GM21528 (cell line): ENCODE measurements around the gene PYGO2.
A peak's percentile ranks its signal among the peaks of the same experiment; 100 is the strongest.
"Not testable (repeated sequence)": the region's sequence is repeated elsewhere in the genome, so short reads cannot be mapped to it uniquely, and the experiment has no call there.

Experiments
- ATAC-seq: cut with Tn5 transposase; IDR thresholded peaks from one replicate; pipeline ENCODE4 v1.9.1; 2021; ENCODE audit warnings: mild to moderate bottlenecking, moderate library complexity; ENCODE audit not compliant: unreplicated experiment, low FRiP score

The PYGO2 gene

DNA sequence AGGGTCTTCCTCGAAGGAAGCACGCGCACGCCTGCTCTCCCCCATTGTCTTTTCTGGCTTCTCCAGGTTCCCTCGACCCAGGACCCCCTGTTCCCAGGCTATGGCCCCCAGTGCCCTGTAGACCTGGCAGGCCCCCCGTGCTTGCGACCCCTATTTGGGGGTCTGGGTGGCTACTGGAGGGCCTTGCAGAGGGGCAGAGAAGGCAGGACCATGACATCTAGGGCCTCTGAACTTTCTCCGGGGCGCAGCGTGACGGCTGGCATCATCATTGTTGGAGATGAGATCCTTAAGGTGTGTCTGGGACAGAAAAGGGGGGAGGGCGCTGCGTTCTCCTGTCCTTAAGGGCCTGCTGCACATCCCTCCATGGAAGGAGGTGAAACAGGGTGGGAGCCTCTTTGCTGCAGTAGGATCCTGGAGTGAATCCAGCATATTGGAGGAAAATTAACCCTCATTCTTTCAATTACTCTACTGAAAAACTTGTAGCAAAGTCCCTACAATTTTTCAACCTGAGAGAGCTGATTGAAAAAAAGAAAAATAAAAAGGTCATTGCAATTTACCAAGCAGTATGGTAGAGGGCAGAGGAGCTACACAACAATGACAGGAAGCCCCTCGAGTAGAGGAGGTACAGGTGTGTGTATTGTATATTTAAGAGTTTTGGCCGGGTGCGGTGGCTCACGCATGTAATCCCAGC, 22.3 kb upstream of the PYGO2 start:
- no peak for ATAC-seq

GRCh38 chr1:154982897-154983648, 21.5 kb upstream of the PYGO2 start, which contains the start of gene FLAD1:
TSS of gene FLAD1 (plus strand) at chr1:154983344. CDS start at chr1:154983695, 351 bp downstream.
- ATAC-seq, result peak; percentile 93

DNA sequence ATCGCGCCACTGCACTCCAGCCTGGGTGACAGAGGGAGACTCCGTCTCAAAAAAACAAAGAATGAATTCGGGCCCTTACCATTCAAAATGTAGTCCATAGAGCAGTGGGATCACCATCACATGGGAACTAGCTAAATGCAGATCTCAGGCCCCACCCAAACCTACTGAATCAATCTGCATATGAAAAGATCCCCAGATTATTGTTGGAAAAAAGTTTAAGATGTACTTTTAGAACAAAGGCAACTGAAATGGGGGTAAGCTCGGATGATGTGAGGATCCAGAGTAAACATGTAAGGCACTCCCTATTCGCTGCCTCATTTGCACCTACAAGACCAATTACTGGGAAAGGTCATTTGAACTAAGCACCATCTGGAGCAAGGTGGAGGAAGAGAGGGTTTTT, 20.8 kb upstream of the PYGO2 start:
- no peak for ATAC-seq

GRCh38 chr1:154978360-154978759, 16.8 kb upstream of the PYGO2 start:
- ATAC-seq, result no peak

DNA sequence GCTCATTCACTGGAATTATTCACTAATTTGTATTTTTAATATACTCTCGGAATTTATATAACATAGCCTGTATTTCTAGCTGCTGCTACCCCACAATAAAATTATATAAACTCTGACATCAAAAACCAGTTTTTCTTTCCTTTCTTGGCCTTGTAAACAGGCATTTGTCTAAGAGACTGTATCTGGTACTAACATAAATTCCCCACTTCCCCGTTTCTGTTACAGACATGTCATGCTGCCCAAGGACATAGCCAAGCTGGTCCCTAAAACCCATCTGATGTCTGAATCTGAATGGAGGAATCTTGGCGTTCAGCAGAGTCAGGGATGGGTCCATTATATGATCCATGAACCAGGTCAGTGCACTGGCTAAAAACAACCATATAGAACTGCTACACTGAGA, 16.2 kb upstream of the PYGO2 start:
- ATAC-seq, result not testable (repeated sequence)

DNA sequence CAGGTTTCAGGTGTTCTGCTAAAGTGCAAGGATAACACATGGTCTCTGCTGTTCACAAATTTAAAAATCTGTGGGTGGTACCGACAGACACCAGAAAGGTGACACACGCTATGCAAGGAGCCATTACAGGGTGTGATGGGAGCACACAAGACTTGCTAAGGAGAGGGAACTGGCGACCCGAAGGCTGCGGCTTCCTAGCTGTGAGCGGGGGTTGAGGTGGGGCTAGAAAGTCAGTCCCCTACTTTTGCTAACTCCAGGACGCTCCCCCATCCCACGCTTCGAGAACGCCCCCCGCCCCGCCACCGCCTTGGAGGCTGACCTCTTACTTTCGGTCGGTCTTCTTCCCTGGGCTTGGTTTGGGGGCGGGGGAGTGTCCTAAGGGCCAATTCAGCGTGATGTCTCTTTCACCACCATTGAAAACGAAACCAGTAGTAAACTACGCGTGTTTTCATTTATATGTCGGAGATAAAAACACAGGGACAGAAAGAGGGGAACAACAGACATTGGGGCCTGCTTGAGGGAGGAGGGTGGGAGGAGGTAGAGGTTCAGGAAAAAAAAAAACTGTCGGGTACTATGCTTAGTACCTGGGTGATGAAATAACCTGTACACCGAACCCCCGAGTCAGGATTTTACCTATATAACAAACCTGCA, 14.0 kb upstream of the PYGO2 start:
- ATAC-seq, result no peak

- peak; percentile 48 for ATAC-seq
These were observed 13.3 kb upstream of the PYGO2 start for GRCh38 chr1:154974808-154975408.

DNA sequence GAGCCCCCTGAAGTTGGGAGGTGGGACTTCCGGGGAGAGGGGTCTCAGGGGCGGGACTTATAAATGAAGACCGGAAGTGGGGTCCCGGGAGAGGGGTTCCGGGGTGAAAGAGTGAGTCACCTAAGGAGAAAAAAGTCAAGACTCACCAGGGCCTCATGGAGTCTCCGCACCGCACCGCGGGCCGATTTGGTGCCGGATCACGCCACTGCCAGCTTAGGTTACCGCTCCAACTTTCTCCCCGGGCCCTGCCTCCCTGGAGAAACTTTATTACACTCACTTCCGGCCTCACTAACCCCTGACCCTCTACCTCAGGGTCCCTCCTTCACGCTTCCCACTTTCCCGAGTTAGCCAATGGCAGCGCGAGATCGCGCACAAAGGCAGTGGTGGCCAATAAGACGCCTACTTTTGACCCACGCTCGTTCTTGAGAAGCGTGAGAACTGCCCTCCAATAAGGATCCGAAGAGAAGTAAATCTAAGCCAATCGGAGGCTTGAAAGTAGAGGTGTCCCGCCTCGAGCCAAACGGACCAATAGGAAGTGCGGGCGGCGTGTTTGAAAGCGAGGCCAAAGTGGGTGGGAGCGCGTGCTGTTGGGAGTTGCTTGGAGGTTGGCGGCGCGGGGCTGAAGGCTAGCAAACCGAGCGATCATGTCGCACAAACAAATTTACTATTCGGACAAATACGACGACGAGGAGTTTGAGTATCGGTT, 12.7 kb upstream of the PYGO2 start, which contains the start of gene CKS1B:
Gene CKS1B, plus strand, starts transcription at position 580 of the 706 bp plus-strand sequence. Its CDS starts 65 bp downstream, at position 645.
- peak; percentile 78 for ATAC-seq

- peak; percentile 5 for ATAC-seq
These were observed 11.9 kb upstream of the PYGO2 start for GRCh38 chr1:154973344-154974101.

- ATAC-seq, result no peak
These were observed 11.1 kb upstream of the PYGO2 start for GRCh38 chr1:154972517-154973343.

DNA sequence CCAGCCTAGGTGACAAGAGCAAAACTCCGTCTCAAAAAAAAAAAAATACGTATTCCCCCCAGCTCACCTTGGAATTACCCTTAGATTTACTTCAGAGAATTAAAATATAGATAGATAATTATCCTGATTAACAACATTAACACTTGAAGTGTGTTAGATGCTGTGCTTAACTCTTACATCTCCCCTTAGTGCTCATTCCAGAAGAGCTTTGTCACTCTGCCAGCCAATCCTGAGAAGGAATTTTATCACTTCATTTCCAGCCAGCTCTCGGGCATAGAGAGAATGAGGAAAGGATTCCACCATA, 10.6 kb upstream of the PYGO2 start:
- ATAC-seq, result no peak

- ATAC-seq, result no peak
These were observed 9.9 kb upstream of the PYGO2 start for GRCh38 chr1:154971341-154971998.

- no peak for ATAC-seq
These were observed 9.2 kb upstream of the PYGO2 start, which contains the start of gene SHC1 for GRCh38 chr1:154970631-154971340. TSS of gene SHC1 (minus strand) at chr1:154970747. CDS start at chr1:154970526, 221 bp downstream.

DNA sequence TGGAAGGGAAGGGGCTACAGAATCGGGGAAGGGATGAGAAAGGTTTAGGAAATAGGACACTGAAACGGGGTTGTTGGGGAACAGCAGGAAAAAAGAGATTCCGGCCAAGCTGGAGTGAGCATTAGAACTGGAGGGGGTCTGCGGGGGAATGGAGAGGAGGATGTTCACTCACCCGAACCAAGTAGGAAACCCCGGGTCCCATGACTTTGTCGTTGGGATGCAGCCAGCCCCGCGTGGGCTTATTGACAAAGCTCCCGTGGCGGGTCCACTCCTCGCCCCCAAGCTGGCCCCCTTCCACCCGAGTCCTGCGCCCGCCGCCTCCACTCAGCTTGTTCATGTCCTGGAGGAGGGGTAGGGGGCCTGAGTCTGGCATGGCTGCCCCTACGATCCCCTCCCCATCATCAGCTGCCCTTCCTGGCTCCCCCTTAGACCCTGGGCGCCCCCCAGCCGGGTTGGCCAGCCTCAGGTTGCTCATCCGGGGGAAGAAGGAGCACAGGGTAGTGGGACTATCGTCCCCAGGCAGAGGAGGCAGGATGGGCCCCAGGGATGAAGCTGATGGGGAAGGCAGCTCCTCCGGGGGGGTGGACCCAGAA, 8.4 kb upstream of the PYGO2 start:
- ATAC-seq, result no peak

DNA sequence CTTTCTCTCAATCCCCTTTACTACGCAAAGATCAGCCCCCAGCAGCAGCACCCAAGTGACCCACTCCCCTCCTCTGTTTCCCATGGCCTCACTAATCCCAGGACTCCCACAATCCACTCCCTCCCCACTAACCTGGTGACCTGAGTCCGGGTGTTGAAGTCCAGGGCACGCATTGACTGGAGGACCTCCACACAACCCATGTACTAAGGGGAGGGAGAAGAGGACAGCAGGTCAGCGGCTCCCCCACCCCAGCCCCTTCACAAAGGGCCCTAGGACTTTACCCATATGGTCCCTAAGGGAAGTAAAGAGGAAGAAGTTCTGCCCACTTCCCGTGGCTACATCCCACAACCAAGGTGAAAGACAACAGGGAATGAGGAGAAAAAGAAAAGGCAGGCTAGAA, 7.7 kb upstream of the PYGO2 start:
- ATAC-seq, result no peak

DNA sequence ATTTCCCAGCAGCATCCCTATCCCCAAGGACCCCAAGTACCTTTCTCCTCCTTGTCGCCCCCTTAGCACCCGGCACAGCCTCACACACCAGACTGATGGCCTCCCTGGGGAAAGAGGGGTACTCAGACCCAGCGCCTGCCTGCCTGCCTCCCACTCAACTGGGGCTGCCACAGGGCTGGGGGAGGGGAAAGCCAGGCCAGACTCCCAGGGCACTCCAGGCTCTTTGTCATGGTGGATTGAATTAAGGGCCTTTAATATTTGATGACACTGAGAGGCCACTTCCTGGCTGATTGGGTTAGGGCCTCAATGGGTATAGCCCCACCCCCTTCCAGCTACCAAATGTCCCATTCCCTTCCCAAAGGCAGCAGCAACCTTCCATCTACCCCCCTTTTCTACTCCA, 7.1 kb upstream of the PYGO2 start:
- no peak for ATAC-seq

DNA sequence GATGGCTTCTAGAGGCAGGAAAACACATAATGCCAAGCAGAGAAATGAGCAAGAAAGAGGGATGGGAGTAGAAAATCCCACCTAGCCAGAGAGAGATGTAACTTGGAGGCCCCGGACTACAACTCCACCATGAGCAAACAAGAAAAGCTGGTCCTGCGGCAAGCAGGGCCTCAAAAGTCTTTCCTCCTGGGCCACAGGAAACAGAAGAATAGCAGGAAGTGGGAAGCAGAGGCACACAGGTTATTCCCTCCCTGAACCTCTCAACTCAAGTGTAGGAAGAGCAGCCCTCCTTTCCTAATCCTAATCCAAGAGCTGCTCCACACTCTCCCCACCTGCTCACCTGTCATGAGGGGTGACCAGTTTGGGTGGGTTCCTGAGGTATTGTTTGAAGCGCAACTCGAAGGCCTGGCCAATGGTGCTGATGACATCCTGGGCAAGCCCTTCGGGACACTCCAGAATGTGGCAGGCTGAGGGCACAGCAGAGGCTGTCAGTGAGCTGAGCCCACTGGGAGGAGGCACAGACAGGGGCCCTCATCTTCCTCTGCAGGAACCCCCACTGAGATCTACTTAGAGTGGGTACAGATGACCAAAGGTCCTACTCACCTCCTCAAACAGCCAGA, 5.9 kb upstream of the PYGO2 start:
- no peak for ATAC-seq
